Neural cell (in vitro differentiated cells): Measurements from ENCODE around the gene RASIP1. TPM values are rescaled to one million over a fixed set of nuclear protein-coding genes. Genes with fewer than 3 reads are reported as not detected.
"Not testable (repeated sequence)": the region's sequence is repeated elsewhere in the genome, so short reads cannot be mapped to it uniquely, and the experiment has no call there.

ENCODE experiments used
- H2AFZ ChIP-seq: fragments of 200-600, 300-800 bp; sonication (generic), shearing (Covaris generic); 2 replicates; pipeline ENCODE4 v1.6.0; 2014; ENCODE audit warnings: low read depth, mild to moderate bottlenecking, antibody characterized with exemption, low read length, moderate library complexity
- H3F3A ChIP-seq: fragments of 200-600 bp; shearing (Covaris generic); 2 replicates; pipeline ENCODE4 v1.6.1; 2016; ENCODE audit warnings: mild to moderate bottlenecking, moderate library complexity, mixed read lengths, antibody characterized with exemption, low read length; ENCODE audit not compliant: insufficient read depth, poor library complexity, severe bottlenecking
- H3K27ac ChIP-seq: fragments of 200-600, 300-800 bp; sonication (generic), shearing (Covaris generic); 2 replicates; pipeline ENCODE4 v1.5.1; 2014; ENCODE audit warnings: mild to moderate bottlenecking, low read length, moderate library complexity
- H3K27me3 ChIP-seq: fragments of 300-800, 200-600 bp; sonication (generic), shearing (Covaris generic); 2 replicates; pipeline ENCODE4 v1.6.0; 2014; ENCODE audit warnings: mild to moderate bottlenecking, low read depth, low read length, moderate library complexity; ENCODE audit not compliant: insufficient read depth
- H3K36me3 ChIP-seq: fragments of 300-800, 200-600 bp; sonication (generic), shearing (Covaris generic); 2 replicates; pipeline ENCODE4 v1.5.1; 2014; ENCODE audit warnings: mild to moderate bottlenecking, antibody characterized with exemption, low read length, moderate library complexity; ENCODE audit not compliant: insufficient read depth
- H3K4me2 ChIP-seq: fragments of 300-800, 200-600 bp; sonication (generic), shearing (Covaris generic); 2 replicates; pipeline ENCODE4 v1.6.0; 2014; ENCODE audit warnings: mild to moderate bottlenecking, low read length
- H3K4me3 ChIP-seq: fragments of 300-800, 200-600 bp; sonication (generic), shearing (Covaris generic); 2 replicates; pipeline ENCODE4 v1.5.1; 2014; ENCODE audit warnings: mild to moderate bottlenecking, low read length, moderate library complexity
- H3K79me2 ChIP-seq: fragments of 200-600 bp; shearing (Covaris generic); replicated peaks from 2 replicates; pipeline ENCODE4 v1.6.0; 2014; ENCODE audit warnings: mild to moderate bottlenecking, low read length, moderate library complexity; ENCODE audit not compliant: insufficient read depth
- H3K9ac ChIP-seq: fragments of 300-800, 200-600 bp; sonication (generic), shearing (Covaris generic); 2 replicates; pipeline ENCODE4 v1.6.1; 2016; ENCODE audit warnings: mild to moderate bottlenecking, low read length, mixed read lengths
- H3K9me2 ChIP-seq: fragments of 200-600 bp; shearing (Covaris generic); 2 replicates; pipeline ENCODE4 v1.6.1; 2016; ENCODE audit warnings: mild to moderate bottlenecking, low read length, mixed read lengths; ENCODE audit not compliant: insufficient read depth
- H3K9me3 ChIP-seq: fragments of 200-600, 300-800 bp; sonication (generic), shearing (Covaris generic); 2 replicates; pipeline ENCODE4 v1.6.1; 2016; ENCODE audit warnings: mild to moderate bottlenecking, mixed run types, low read length, moderate library complexity, mixed read lengths
- H4K20me1 ChIP-seq: fragments of 200-600 bp; shearing (Covaris generic); 2 replicates; pipeline ENCODE4 v1.6.1; 2016; ENCODE audit warnings: mild to moderate bottlenecking, mixed run types; ENCODE audit not compliant: insufficient read depth
- EP300 ChIP-seq: fragments of 450-650 bp; conservative IDR thresholded peaks from 2 replicates; pipeline ENCODE4 v1.6.1; 2014; ENCODE audit warnings: antibody characterized with exemption, mild to moderate bottlenecking, moderate library complexity; ENCODE audit not compliant: poor library complexity, severe bottlenecking
- EZH2 ChIP-seq: fragments of 200-600, 300-800 bp; shearing (Covaris generic), sonication (generic); IDR thresholded peaks from 2 replicates; pipeline ENCODE4 v1.6.1; 2014; ENCODE audit warnings: antibody characterized with exemption, low read length, borderline replicate concordance, mild to moderate bottlenecking; ENCODE audit not compliant: insufficient read depth, poor library complexity, severe bottlenecking
- MXI1 ChIP-seq: fragments of 450-650 bp; conservative IDR thresholded peaks from 2 replicates; pipeline ENCODE4 v1.6.1; 2014; ENCODE audit warnings: antibody characterized with exemption, mild to moderate bottlenecking; ENCODE audit not compliant: poor library complexity, severe bottlenecking
- POLR2AphosphoS5 ChIP-seq: IDR thresholded peaks from 2 replicates; pipeline ENCODE4 v1.6.1; 2012
- RAD21 ChIP-seq: fragments of 450-650 bp; conservative IDR thresholded peaks from 2 replicates; pipeline ENCODE4 v1.6.1; 2014; ENCODE audit warnings: antibody characterized with exemption, mild to moderate bottlenecking, moderate library complexity
- REST ChIP-seq: IDR thresholded peaks from 2 replicates; pipeline ENCODE4 v1.6.1; 2012; ENCODE audit warnings: borderline replicate concordance
- SMC3 ChIP-seq: fragments of 450-650 bp; conservative IDR thresholded peaks from 2 replicates; pipeline ENCODE4 v1.6.1; 2014; ENCODE audit warnings: antibody characterized with exemption, mild to moderate bottlenecking, moderate library complexity; ENCODE audit not compliant: poor library complexity
- TAF1 ChIP-seq: IDR thresholded peaks from 2 replicates; pipeline ENCODE4 v1.6.1; 2012; ENCODE audit warnings: low read depth
- polyA plus RNA-seq: library from polyadenylated mRNA; depleted of rRNA; stranded (reverse); fragments of >200 nt; gene quantifications from 2 replicates; pipeline ENCODE4 v1.2.3, GENCODE V29; 2014
- TF ChIP-seq, protein P1 (sequence below): fragments of 450-650 bp; IDR thresholded peaks from 2 replicates; pipeline ENCODE4 v1.5.1; 2014; ENCODE audit warnings: antibody characterized with exemption, mild to moderate bottlenecking, moderate library complexity; ENCODE audit not compliant: poor library complexity, severe bottlenecking

Gene RASIP1
- polyA plus RNA-seq, 1 donor from 2014 or later, result not detected

DNA sequence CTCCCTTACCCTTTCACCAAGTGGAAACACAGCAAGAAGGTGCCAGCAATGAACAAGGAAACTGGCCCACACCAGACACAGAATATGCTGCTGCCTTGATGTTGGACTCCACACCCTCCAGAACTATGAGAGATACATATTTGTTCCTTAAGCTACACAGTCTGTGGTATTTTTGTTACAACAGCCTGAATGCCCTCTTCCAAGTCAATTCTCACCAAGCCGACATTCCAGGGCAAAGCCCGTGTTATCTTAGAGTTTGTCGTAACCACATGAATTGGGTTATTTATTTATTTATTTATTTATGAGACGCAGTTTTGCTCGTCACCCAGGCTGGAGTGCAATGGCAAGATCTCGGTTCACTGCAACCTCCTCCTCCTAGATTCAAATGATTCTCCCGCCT lies 29.9 kb upstream of the RASIP1 start:
- Histone ChIP-seq H3K27me3 (no peaks in the 10 kb centered on the region), H3K27ac (no peak overlapping the region), H2AFZ (no peak overlapping the region), H3K9me2 (no peaks in the 10 kb centered on the region), H3F3A (no peaks in the 10 kb centered on the region), H3K36me3 (no peaks in the 10 kb centered on the region), H3K4me2 (no peak overlapping the region), H4K20me1 (no peaks in the 10 kb centered on the region), H3K79me2 (no peaks in the 10 kb centered on the region), H3K4me3 (no peak overlapping the region), H3K9me3 (no peaks in the 10 kb centered on the region), H3K9ac (no peak overlapping the region)
- no peak for TF ChIP-seq REST
- no peak for TF ChIP-seq MXI1
- TF ChIP-seq POLR2AphosphoS5, result no peak
- TF ChIP-seq EZH2, result no peak
- no peak for TF ChIP-seq SMC3
- TF ChIP-seq EP300, result no peak
- TF ChIP-seq, protein P1, sequence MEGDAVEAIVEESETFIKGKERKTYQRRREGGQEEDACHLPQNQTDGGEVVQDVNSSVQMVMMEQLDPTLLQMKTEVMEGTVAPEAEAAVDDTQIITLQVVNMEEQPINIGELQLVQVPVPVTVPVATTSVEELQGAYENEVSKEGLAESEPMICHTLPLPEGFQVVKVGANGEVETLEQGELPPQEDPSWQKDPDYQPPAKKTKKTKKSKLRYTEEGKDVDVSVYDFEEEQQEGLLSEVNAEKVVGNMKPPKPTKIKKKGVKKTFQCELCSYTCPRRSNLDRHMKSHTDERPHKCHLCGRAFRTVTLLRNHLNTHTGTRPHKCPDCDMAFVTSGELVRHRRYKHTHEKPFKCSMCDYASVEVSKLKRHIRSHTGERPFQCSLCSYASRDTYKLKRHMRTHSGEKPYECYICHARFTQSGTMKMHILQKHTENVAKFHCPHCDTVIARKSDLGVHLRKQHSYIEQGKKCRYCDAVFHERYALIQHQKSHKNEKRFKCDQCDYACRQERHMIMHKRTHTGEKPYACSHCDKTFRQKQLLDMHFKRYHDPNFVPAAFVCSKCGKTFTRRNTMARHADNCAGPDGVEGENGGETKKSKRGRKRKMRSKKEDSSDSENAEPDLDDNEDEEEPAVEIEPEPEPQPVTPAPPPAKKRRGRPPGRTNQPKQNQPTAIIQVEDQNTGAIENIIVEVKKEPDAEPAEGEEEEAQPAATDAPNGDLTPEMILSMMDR, result no peak
- TF ChIP-seq TAF1, result no peak
- TF ChIP-seq RAD21, result no peak

- Histone ChIP-seq H3K9me2 (no peaks in the 10 kb centered on the region), H3K27me3 (no peaks in the 10 kb centered on the region), H2AFZ (no peak overlapping the region), H3K9ac (no peak overlapping the region), H3K9me3 (no peaks in the 10 kb centered on the region), H3K27ac (no peak overlapping the region), H4K20me1 (no peaks in the 10 kb centered on the region), H3K79me2 (no peaks in the 10 kb centered on the region), H3F3A (no peaks in the 10 kb centered on the region), H3K4me3 (no peak overlapping the region), H3K36me3 (no peaks in the 10 kb centered on the region), H3K4me2 (no peak overlapping the region)
- TF ChIP-seq MXI1 (no peak), POLR2AphosphoS5 (no peak), EP300 (no peak), REST (no peak), TAF1 (no peak), RAD21 (no peak), SMC3 (no peak), EZH2 (no peak)
- TF ChIP-seq, protein P1, result no peak
These were observed 28.7 kb upstream of the RASIP1 start for GRCh38 chr19:48768994-48769713.

- H3K4me3 ChIP-seq, H3K36me3 ChIP-seq, H4K20me1 ChIP-seq, H3K27me3 ChIP-seq, H3K4me2 ChIP-seq, H3K27ac ChIP-seq, H3F3A ChIP-seq, H3K9me3 ChIP-seq, H3K9me2 ChIP-seq, H3K79me2 ChIP-seq, H3K9ac ChIP-seq, H2AFZ ChIP-seq: not testable (repeated sequence)
These were observed 27.9 kb upstream of the RASIP1 start for GRCh38 chr19:48768171-48768753.
